Skeletal muscle satellite cell (primary cell): ENCODE measurements around the gene PLXNB2.

Source experiments
- H3K27me3 ChIP-seq: 2 replicates; pipeline ENCODE4 v1.7.0; 2013; ENCODE audit warnings: low read length; ENCODE audit not compliant: control insufficient read depth, insufficient read depth
- H3K36me3 ChIP-seq: 2 replicates; pipeline ENCODE4 v1.7.0; 2013; ENCODE audit warnings: mild to moderate bottlenecking, control low read depth, low read length; ENCODE audit not compliant: insufficient read depth
- H3K4me1 ChIP-seq: 2 replicates; pipeline ENCODE4 v1.7.0; 2013; ENCODE audit warnings: low read length; ENCODE audit not compliant: control insufficient read depth, insufficient read depth
- H3K4me2 ChIP-seq: 2 replicates; pipeline ENCODE4 v1.7.0; 2013; ENCODE audit warnings: mild to moderate bottlenecking, low read length
- H3K4me3 ChIP-seq: 2 replicates; pipeline ENCODE4 v1.7.0; 2013; ENCODE audit warnings: low read length
- H3K9ac ChIP-seq: 2 replicates; pipeline ENCODE4 v1.7.0; 2013; ENCODE audit warnings: mild to moderate bottlenecking, low read depth, low read length, moderate library complexity
- H3K9me3 ChIP-seq: replicated peaks from 2 replicates; pipeline ENCODE4 v1.7.0; 2013; ENCODE audit warnings: mild to moderate bottlenecking, control low read depth, low read length

PLXNB2 gene

GRCh38 chr22:50249341-50250248 is 57.9 kb downstream of the PLXNB2 start:
- Histone ChIP-seq H3K27me3 (no peaks in the 10 kb centered on the region), H3K4me2 (peak overlapping the region; percentile 100), H3K36me3 (peaks cover 23% of the 10 kb centered on the region), H3K4me3 (peak overlapping the region; percentile 93), H3K9ac (peak overlapping the region; percentile 95), H3K4me1 (peaks cover 32% of the 10 kb centered on the region), H3K9me3 (no peaks in the 10 kb centered on the region)

DNA sequence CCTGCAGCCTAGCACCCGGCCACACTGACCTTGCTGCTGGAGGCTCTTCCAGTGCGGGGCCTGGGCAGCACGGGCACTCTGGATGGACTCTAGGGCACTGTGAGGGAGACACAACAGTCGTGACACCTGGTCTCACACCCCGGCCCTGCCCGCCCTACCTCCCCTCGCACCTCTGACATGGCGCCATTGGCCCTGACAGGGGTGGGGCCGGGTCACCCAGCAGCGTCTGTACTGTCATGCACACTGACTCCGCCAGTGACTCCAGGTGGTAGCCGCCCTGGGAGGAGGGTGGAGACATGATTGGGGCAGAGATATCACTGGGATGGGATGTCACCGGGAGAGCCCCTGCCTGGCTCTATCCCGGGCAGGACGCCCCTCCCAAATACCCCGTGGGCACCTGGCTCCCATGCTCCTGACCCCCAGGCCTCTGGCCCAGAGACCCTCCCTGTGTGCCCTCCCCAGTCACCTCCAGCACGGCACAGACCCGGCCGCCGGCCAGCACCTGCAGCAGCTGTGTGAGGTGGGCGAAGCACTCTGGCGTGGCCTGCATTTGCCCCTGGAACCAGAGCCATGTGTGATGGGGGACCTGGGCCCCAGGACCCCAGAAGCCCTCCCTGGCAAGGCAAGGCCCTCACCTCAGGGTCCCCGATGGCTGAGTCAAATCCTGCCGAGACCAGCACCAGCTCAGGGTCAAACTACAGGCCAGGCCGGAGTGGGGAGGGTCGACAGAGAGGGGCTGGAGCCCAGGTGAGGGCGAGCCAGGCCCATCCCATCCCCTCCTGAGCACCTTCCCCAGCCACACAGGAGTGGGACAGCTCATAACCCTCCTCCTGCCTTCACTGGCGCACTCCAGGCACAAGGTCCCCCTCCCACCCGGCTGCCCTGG is 59.0 kb downstream of the PLXNB2 start:
- Histone ChIP-seq H3K4me1 (peaks cover 32% of the 10 kb centered on the region), H3K27me3 (no peaks in the 10 kb centered on the region)

GRCh38 chr22:50247748-50248147 is 59.7 kb downstream of the PLXNB2 start:
- H3K4me2 ChIP-seq = no peak overlapping the region
- H3K9me3 ChIP-seq = no peaks in the 10 kb centered on the region
- no peak overlapping the region for H3K4me3 ChIP-seq
- H3K27me3 ChIP-seq = no peaks in the 10 kb centered on the region
- peaks cover 20% of the 10 kb centered on the region for H3K36me3 ChIP-seq
- no peak overlapping the region for H3K9ac ChIP-seq
- peaks cover 34% of the 10 kb centered on the region for H3K4me1 ChIP-seq

More for the DNA sequence above, 59.0 kb downstream of the PLXNB2 start:
- no peak overlapping the region for H3K4me3 ChIP-seq
- H3K9me3 ChIP-seq = no peaks in the 10 kb centered on the region
- H3K36me3 ChIP-seq = peaks cover 23% of the 10 kb centered on the region
- H3K4me2 ChIP-seq = no peak overlapping the region
- H3K9ac ChIP-seq = no peak overlapping the region

DNA sequence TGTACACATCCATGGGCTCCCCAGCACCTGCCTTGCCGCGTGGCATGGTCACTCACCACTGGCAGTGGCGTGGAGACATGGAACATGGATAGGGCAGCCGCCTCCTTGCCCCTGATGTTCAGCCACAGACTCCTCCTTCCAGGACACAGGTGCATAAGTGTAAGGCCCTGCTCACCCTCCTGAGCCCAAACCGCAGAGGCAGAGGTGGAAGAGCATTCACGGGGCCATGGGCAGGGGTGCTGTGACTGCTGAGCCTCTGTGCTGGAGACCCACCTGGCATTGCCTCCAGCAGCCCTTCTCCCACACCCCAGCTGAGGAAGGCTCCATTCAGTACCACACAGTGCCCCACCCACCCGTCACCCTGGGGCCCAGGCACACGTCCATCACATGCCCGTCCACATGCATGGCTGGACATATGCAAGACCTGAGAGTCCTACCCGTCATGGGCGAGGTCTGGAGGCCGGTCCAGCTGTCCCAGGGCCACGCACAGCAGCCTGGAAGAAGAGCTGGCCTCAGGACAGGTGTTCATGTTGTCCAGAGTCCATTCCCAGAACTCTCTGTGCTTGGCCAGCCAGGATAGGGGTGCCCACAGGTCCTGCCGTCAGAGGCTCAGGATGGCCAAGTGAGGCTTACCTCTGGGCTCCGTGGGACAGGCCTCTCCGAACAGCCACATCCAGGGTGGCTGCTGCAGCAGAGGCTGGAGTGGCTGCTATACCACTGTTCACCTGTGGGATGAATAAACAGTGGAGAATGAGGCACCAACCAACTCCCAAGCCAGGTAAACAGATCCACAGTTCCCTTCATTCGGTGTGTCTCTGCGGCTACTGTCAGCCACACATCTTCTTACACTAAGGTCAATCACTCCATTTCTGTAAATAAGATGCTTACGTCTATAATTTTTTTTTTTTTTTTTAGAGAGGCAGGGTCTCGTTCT is 60.9 kb downstream of the PLXNB2 start:
- Histone ChIP-seq H3K4me3 (no peak overlapping the region), H3K9me3 (no peaks in the 10 kb centered on the region), H3K36me3 (peaks cover 20% of the 10 kb centered on the region), H3K4me1 (peaks cover 37% of the 10 kb centered on the region), H3K27me3 (no peaks in the 10 kb centered on the region), H3K4me2 (peak overlapping the region; percentile 97), H3K9ac (no peak overlapping the region)

DNA sequence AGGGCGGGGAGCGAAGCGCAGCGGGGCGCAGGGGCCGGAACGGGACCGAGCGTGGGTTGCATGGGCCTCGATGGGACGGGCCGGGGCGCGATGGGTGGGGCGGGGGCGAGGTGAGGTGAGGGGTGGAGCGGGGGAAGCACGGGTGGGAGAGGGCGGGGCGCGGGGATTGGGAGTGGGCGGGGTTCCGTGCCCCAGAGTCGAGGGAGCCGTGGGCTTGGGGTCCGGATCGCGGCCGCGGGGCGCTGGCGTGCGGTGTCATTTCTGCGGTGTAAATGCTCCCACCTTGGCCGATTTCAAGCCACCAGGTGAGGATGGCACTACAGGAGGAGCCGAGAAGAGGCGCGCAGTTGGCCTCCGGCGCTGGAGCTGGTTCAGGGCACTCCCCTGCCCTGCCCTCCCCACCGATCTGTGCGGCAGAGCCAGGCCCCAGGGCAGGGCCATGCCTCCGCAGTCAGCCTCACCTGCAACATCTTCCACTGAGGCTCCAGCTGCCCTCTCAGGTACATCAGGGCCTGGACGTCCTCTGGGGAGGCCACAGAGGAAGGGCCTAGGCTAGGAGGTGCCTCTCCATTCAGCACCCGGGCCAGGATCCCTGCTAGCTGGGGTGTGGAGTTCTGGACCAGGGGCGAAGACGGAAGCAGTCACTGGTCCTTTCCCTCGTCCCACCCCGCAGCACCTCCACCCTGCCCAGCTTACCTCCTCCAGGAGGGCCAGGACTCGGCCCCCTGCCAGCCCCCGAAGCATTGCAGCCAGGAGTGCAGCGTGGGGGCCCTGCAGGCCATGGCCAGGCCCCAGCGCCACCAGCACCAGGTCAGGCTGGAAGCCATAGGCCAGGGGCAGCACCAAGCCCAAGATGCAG is 62.0 kb downstream of the PLXNB2 start:
- H3K4me2 ChIP-seq = peak overlapping the region; percentile 97
- H3K9ac ChIP-seq = peak overlapping the region; percentile 92
- H3K9me3 ChIP-seq = no peaks in the 10 kb centered on the region
- H3K4me1 ChIP-seq = peaks cover 32% of the 10 kb centered on the region
- H3K27me3 ChIP-seq = no peaks in the 10 kb centered on the region
- H3K4me3 ChIP-seq = peak overlapping the region; percentile 100
- peaks cover 20% of the 10 kb centered on the region for H3K36me3 ChIP-seq

DNA sequence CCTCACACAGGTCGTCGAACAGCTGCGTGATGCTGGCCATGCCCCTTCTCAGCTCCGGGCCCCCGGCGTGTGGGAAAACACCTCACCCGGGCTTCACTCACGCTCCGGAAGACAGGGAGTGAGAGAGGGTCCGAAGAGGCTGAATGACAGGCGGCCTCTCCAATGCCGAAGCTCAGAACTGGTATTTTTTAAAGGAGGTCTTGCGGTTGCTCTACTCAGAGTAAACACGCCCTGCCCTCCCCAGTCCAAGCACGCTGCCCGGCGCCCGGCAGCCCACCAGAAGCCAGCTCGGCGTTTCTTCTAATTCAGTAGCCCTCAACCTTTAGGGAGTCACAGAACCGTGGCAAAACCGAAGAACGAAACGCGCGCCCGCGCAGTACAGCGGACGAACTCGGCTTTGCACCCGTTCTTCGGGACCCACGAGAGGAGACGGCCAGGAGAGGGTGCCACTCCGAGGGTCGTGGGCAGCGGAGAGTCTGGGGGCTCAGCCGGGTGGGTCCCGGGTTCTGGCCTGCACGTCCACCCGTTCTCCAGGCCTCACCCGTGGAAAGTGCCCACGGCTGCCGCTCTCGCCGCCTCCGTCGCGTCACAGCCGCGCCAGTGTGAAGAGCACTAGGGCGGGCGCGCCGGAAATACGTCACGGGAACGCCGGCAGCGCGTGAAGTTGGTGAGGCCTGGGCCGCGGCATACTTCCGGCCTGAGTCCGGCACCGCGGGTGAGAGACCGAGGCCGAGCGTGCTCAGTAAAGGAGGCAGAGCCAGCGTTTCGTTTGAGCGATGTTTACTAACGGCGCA is 62.8 kb downstream of the PLXNB2 start, which contains the start of gene TUBGCP6:
Gene TUBGCP6 (minus strand): TSS at position 604 of the 794 bp plus-strand sequence. CDS start 564 bp downstream, at position 40.
- Histone ChIP-seq H3K27me3 (no peaks in the 10 kb centered on the region), H3K9ac (peak within 1 kb of the TSS; percentile 92), H3K4me2 (peak within 1 kb of the TSS; percentile 97), H3K9me3 (no peaks in the 10 kb centered on the region), H3K4me1 (peaks cover 24% of the 10 kb centered on the region), H3K36me3 (peaks cover 27% of the 10 kb centered on the region), H3K4me3 (peak within 1 kb of the TSS; percentile 100)

DNA sequence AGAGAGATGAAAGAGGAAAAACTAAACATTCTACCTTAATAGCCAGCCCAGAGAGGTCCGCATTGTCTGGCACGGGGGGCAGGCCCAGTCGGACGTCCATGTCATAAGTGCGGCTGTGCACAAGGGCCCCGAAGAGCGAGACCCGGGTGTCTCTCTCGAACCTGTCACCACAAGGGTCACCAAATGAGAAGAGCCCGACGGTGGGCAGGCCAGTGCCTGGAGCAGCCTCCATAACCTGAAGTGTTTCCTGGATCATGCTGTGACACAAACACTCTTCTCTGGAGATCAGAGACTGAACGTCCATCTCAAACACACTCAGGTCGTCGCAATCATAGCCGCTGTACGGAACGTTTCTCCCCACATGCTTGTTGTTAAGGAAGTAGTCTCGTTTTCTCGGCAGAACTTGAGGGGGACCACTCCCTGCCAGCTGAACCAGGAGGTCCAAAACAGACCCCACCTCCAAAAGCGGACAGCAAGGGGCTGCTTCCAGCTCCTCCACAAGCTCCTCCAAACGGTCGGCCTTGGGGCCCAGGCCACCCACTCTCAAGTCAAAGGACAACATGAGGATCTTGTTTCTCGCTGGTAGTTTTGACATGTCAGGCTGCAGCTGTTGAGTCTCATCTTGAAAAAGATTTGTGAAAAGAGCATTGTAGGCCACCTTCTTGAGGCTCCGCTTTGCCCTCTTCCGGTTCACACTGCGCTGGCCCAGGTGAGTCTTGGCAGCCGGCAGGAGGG is 63.6 kb downstream of the PLXNB2 start:
- H3K36me3 ChIP-seq = peaks cover 30% of the 10 kb centered on the region
- peak overlapping the region; percentile 100 for H3K4me3 ChIP-seq
- H3K27me3 ChIP-seq = no peaks in the 10 kb centered on the region
- no peaks in the 10 kb centered on the region for H3K9me3 ChIP-seq
- H3K9ac ChIP-seq = peak overlapping the region; percentile 92
- peaks cover 23% of the 10 kb centered on the region for H3K4me1 ChIP-seq
- H3K4me2 ChIP-seq = peak overlapping the region; percentile 97

DNA sequence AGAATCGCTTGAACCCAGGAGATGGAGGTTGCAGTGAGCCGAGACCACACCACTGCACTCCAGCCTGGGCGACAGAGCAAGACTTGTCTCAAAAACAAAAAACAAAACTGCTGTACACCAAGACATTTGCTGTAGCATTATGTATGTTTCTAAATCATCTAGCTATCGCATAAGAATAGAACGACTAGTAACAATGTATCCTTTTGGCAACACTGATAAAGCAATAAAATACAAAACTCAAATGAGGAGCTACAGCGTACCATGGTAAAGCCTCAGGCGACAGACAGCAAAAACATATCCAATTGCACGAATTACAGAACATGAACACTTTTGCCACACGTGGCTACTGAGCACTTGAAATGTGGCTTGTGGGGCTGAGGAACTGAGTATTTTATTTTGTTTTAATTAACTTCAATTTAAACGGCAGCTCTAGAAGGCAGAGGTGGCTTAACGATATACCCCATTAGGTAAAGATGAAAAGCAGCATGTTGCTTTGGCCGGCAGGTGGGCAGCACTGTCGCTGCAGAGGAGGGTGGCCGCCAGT is 65.0 kb downstream of the PLXNB2 start:
- H3K4me1 ChIP-seq = peaks cover 23% of the 10 kb centered on the region
- H3K27me3 ChIP-seq = no peaks in the 10 kb centered on the region
- peak overlapping the region; percentile 23 for H3K9ac ChIP-seq
- H3K4me3 ChIP-seq = peak overlapping the region; percentile 75
- peaks cover 28% of the 10 kb centered on the region for H3K36me3 ChIP-seq
- peak overlapping the region; percentile 97 for H3K4me2 ChIP-seq
- H3K9me3 ChIP-seq = no peaks in the 10 kb centered on the region

GRCh38 chr22:50238755-50239154 is 68.7 kb downstream of the PLXNB2 start:
- Histone ChIP-seq H3K9me3 (no peaks in the 10 kb centered on the region), H3K36me3 (peaks cover 10% of the 10 kb centered on the region), H3K4me1 (peaks cover 14% of the 10 kb centered on the region), H3K4me2 (no peak overlapping the region), H3K27me3 (no peaks in the 10 kb centered on the region), H3K4me3 (no peak overlapping the region), H3K9ac (no peak overlapping the region)
